Suppressor macrophage (primary cell): Measurements from ENCODE around the gene TTC39C.
A peak's percentile ranks its signal among the peaks of the same experiment; 100 is the strongest.
"Not testable (repeated sequence)": the region's sequence is repeated elsewhere in the genome, so short reads cannot be mapped to it uniquely, and the experiment has no call there.

Experiments used
- DNase-seq, 4 experiments: peaks; one replicate each; pipeline ENCODE4 v3.0.0-alpha.2; 2020 to 2022

Gene TTC39C

DNA sequence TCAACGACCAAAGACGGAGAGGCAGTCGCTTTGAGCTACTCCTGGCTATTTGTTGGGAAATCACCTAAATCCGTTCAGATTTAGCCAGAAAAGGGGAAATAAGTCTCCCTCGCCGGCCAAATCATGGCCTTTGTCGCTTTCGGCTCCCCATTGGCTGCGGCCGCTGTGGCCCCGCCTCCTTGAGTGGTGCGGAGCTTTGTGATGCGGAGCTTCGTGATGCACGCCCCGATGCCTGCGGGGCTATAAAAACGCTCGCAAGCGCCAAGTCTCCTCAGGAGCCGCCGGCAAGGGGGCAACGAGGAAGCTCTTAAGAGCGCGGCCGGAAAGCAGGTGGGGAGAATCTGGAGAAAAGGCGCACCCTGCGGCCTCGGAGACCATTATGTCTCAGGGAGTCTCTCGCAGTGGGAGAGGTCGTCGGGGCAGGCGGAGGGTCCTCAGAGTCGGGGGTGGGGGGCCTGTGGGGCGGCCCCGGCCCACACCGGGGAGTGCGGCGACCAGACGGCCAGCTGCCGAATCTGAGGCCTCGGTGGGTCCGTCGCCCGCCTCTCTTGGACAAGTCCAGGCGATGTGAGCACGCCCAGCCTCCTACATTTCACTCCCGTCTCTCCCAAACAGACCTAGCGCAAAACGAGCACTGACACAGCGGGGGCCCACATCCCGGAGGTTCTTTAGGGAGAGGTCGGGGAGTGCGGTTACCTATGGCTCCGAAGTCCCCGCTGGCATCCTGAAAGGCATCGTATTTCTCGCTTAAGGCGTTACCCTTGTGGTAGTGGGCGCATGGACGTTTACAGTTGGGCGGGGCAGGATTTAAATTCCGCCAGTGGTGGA is 124.4 kb downstream of the TTC39C start, which contains the start of gene CABYR:
TSS of gene CABYR (plus strand) at position 274 of the 828 bp plus-strand sequence. CDS start 4,053 bp downstream, outside the sequence.
- peak; percentile 86 to 94 (median 91) for DNase-seq

DNA sequence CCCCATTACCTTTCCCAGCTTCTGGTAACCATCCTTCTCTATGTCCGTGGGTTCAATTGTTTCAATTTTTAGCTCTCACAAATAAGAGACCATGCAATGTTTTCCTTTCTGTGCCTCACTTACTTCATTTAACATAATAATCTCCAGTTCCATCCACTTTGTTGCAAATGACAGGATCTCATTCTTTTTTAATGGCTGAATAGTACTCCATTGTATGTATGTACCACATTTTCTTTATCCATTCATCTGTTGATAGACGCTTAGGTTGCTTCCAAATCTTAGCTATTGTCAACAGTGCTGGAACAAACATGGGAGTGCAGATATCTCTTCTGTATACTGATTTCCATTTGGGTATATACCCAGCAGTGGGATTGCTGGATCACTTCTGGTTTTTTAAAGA is 126.1 kb downstream of the TTC39C start:
- DNase-seq = no peak

DNA sequence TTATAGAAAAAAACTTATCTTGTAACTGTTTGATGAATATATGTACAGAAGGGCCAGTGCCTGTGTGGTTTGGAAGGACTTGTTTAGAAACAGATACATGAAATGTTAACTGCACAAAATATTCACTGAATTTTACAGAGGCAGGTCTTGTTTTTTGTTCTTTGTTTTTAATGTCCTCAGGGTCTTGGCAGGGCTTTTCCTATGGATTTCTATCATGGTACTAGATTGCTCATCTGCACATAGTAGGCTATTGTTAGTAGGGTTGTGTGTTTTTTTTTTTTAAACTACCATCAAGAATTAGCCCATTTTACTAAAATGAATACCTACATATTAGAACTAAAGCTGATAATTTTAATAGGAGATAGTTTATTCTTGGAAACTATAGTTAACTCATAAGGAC is 127.8 kb downstream of the TTC39C start:
- no peak for DNase-seq

DNA sequence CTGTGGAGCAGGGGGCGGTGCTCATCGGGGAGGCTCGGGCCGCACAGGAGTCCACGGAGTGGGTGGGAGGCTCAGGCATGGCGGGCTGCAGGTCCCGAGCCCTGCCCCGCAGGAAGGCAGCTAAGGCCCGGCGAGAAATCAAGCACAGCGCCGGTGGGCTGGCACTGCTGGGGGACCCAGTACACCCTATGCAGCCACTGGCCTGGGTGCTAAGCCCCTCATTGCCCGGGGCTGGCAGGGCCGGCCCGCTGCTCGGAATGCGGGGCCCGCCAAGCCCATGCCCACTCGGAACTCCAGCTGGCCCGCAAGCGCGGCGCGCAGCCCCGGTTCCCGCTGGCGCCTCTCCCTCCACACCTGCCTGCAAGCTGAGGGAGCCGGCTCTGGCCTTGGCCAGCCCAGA is 135.0 kb downstream of the TTC39C start:
- DNase-seq = not testable (repeated sequence)

DNA sequence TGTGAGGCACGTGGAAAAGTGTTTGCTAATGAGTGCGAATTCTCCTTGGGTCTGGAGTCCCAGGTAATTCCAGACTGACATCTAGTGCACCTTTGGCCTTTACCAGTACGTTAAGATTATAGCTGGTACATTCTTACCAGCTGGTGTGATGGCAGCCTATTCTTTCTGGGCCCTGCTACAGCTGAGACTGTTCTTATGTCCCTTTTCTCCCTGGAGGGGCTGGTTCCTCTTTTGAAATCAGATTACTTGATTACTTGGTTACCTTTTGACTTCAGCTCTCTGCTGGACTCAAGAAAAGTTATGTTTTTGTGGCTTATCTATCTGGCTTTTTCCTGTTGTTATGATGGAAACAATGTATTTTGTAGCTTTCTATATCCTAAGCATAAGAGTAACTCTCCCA is 138.8 kb downstream of the TTC39C start:
- no peak for DNase-seq

DNA sequence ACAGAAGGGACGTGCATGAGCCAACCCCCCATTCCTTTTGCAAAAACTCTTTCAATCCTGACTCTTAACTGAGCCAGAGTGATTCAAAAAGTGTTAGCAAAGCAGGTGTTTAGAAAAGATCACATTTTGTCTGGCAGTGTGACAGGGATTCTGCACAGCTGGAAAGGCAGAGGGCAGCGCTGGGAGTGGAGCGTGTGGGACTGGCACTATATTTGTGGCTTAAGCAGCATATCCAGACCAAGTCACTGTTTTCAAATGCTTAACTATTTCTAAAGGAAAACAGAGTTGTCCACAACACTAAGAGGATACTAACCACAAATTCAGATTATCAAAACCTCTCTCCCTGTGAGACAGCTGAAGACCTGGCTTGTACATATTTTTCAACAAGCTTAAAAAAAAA is 143.3 kb downstream of the TTC39C start:
- no peak for DNase-seq

DNA sequence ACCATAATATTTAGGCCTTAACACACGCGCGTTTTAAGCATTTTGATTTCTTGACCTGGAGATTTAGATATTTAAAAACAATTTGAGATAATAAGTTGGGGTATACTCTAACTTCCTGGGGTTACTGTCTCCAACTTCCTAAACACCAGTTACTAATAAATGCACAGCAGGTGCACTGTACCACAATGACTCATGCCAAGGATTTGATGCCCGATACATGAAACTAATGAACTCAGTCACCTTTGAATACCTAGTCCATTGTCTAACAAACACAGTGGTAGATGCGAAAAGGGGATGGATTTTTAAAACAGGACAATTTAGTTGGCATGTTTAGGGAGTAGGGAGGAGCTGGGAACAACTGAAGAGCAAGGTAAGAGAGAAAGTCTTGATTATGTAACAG is 145.5 kb downstream of the TTC39C start:
- no peak for DNase-seq

DNA sequence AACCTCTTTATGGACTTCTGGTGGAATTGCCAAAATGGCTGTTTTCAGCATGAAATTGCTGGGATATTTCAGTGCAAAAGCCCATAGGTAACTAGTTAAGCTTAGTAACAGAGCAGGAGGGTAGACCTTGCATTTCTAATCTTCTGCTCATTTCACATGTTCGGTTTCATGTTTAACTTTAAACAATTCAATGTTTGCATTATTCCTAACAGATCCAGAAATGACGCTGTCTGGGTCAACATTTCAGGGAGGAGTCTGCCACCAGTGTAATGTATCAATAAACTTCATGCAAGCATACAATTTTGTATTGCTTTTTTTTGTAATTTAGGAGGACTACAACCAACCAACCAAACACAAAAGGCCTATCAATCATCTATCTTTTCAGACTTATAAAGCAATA is 146.8 kb downstream of the TTC39C start:
- DNase-seq = no peak

DNA sequence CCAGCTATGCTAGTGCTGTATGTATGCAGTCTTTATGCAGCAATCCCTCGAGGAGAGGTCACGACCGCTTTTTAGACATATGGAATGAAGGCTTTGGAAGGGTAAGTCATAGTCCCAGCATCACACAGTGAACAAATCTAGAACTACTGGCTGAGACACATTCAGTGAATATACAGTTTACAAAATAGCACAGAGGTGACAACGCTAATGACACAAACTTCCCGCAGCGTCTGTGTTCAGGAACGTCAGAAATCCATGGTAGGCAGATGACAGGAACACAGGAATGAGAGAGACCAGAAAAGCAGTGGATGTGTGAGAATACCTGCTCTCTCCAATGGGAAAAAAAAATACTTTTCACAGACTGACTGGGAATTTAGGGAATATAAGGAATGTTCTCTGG is 153.9 kb downstream of the TTC39C start:
- DNase-seq = no peak

DNA sequence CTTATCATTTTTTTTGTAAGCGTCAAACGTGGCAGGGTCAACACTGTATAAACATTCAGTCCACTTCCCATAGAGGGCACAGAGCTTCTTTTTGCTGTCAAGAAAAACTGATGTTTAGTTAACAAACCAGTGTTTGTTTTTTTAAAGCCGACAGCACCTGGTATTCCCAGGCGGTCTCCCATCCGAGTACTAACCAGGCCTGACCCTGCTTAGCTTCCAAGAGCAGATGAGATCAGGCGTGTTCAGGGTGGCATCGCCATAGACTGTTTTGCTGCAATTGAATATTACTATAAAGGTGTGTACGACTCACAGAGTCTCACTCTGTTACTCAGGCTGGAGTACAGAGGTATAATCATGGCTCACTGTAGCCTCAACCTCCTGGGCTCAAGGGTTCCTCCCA is 155.8 kb downstream of the TTC39C start:
- DNase-seq = no peak

DNA sequence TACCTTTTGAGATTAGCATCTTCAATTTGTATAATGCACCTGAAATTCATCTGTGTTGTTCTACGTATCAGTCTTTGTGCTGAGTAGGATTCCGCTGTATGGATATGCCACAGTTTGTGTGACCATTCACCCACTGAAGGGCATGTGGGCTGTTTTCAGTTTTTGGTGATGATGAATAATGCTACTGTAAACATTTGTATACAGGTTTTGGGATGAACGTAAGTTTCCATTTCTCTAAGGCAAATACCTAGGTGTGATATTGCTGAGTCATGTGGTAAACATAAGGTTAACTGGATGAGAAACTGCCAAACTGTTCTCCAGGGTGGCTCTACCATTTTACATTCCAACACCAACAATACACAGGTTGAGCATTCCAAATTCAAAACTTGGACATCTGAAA is 159.4 kb downstream of the TTC39C start:
- no peak for DNase-seq

DNA sequence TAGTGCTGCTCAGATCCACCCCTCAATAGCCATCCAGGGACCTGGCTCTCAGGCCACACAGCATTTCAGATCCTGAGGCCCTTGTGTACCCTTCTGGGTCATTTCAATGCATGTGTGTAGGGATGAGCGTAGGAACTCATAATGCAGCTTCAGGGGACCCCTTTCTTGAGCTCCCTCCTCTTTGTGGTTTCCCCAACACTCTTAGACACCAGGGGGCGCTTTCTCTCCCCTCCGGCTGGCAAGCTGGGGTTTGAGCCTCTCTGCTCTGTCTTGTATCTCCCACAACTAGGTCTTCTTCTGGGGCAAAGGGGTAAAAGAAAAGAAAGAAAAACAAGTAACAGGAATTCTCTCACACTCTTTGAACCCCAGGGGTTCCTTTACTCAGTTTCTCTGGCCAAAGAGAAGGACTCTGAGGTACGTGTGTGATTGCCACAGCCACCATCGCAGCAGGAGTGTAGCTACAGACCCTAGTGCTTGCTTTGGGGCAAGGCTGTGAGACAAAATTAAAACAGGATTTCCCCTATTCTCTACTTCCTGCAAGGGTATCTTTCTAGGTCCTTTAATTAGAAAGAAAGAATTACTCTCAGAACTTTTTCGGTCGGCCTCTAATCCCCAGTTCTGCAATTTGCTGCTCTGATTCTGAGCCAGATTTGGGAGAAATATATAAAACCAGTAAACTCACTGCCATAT is 162.3 kb downstream of the TTC39C start:
- DNase-seq = peak; percentile 50 to 78 (median 62)

DNA sequence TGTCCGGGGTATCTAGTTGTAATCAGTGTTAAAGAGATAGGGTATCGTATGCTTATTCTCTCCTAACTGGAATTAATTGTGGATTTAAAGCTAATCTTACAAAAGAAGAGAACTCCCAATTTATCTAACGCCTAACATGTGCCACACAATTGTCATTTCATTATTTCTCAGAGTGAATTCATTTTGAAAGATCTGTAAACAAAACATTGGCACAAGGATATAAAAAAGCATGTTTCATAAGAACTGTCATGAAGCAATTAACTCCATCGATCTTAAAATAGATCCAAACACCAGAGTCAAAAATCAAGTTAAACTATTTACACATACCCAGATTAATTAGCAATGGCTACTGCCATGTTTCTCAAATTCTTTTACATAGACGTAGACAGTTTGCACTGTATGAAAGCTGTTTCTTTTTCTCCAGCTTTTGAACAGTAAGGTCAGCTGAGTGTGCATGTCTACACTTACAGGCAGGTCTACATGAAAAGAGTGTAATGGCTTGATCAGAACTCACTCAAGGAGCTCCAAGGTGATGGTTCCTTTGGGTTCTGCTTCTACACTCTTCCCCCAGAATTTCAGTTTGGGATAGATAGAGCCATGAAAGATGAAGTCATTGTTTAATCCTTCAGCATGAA is 163.1 kb downstream of the TTC39C start:
- DNase-seq = no peak

DNA sequence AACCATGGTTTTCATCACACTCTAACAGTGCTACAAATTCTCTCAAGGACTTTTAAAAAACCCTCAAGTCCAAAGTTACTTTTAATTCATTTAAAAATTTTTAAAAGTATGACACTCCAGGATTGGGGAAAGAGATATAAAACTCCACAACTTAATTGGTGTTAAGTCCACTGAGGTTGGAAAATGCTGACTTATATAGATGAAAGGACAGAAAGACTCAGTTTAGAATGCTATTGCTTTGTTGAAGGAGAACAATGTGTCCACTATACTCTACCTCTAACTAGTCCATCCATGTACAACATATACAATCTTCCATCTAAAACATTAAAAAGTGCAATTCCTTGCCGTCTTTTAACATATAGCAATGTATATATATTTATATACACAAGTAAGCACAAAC is 165.5 kb downstream of the TTC39C start:
- no peak for DNase-seq

DNA sequence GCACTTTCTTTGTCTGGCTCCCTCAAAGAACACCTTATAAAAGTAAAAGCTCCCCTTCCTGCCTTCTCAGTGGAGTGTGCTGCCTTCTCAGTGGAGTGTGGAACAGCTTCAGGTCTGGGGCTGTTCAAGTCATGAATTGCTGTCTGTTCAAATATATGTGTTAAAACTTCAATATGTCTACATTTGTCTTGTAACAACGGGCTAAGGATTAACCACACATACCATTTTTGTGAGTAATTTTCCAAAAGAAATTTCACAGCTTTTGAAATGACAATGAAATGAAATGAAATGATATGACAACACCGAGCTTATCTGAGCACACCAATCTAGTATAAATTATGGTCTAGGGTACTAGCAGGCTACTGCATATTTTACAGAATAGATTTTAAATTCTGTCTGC is 167.3 kb downstream of the TTC39C start:
- no peak for DNase-seq
